Smooth muscle cell (in vitro differentiated cells): ENCODE results near the gene ALPK3. TPM values are rescaled to one million over a fixed set of nuclear protein-coding genes. Genes with fewer than 3 reads are reported as not detected.

Source experiments
- DNase-seq: peaks from one replicate; lab custom pipeline; 2025; ENCODE audit not compliant: unreplicated experiment; lab: John Stamatoyannopoulos, UW
- H2AFZ ChIP-seq: fragments of 200-600 bp; sonication (generic); 2 replicates; pipeline ENCODE4 v1.6.0; 2016; ENCODE audit warnings: antibody characterized with exemption, low read depth, mild to moderate bottlenecking
- H3F3A ChIP-seq: fragments of 200-600 bp; sonication (generic); 2 replicates; pipeline ENCODE4 v1.6.0; 2017; ENCODE audit warnings: antibody characterized with exemption, low read depth
- H3K27ac ChIP-seq: fragments of 200-600 bp; sonication (generic); 2 replicates; pipeline ENCODE4 v1.5.1; 2016; ENCODE audit warnings: low read depth, mild to moderate bottlenecking
- H3K27me3 ChIP-seq: fragments of 200-600 bp; sonication (generic); 2 replicates; pipeline ENCODE4 v1.6.1; 2016; ENCODE audit warnings: low read depth, mild to moderate bottlenecking
- H3K36me3 ChIP-seq: fragments of 200-600 bp; sonication (generic); 2 replicates; pipeline ENCODE4 v1.5.1; 2016; ENCODE audit warnings: low read depth
- H3K4me1 ChIP-seq: fragments of 200-600 bp; sonication (generic); 2 replicates; pipeline ENCODE4 v1.5.1; 2016; ENCODE audit warnings: low read depth
- H3K4me2 ChIP-seq: fragments of 200-600 bp; sonication (generic); 2 replicates; pipeline ENCODE4 v1.6.0; 2016; ENCODE audit warnings: mild to moderate bottlenecking
- H3K4me3 ChIP-seq: fragments of 200-600 bp; sonication (generic); 2 replicates; pipeline ENCODE4 v1.5.1; 2016; ENCODE audit warnings: mild to moderate bottlenecking
- H3K79me2 ChIP-seq: fragments of 200-600 bp; sonication (generic); 2 replicates; pipeline ENCODE4 v1.6.0; 2016; ENCODE audit warnings: low read depth, mild to moderate bottlenecking
- H3K9ac ChIP-seq: fragments of 200-600 bp; sonication (generic); 2 replicates; pipeline ENCODE4 v1.6.0; 2016; ENCODE audit warnings: low read depth
- H3K9me3 ChIP-seq: fragments of 200-600 bp; sonication (generic); replicated peaks from 2 replicates; pipeline ENCODE4 v1.5.1; 2016; ENCODE audit warnings: low read depth
- H4K20me1 ChIP-seq: fragments of 200-600 bp; sonication (generic); 2 replicates; pipeline ENCODE4 v1.6.0; 2016; ENCODE audit warnings: low read depth
- CTCF ChIP-seq: fragments of 200-600 bp; sonication (generic); IDR thresholded peaks from 2 replicates; pipeline ENCODE4 v1.5.1; 2017; ENCODE audit warnings: borderline replicate concordance, mild to moderate bottlenecking, antibody characterized with exemption; ENCODE audit not compliant: insufficient read depth, poor library complexity, severe bottlenecking
- WGBS: methylation state at CpG from one replicate; pipeline ENCODE4 v1.1.7; 2016; ENCODE audit warnings: low lambda C conversion rate; 5-methylcytosine and 5-hydroxymethylcytosine counted together
- polyA plus RNA-seq: library from polyadenylated mRNA; unstranded; fragments of >200 nt; fragmentation: Nextera tagmentation; extraction: Ambion mirVana; gene quantifications from 2 replicates; pipeline ENCODE4 v1.2.1, GENCODE V29; 2016
- total RNA-seq: library from RNA; depleted of rRNA; stranded (reverse); fragments of >200 nt; gene quantifications from 2 replicates; pipeline ENCODE4 v1.2.3, GENCODE V29; 2014

ALPK3 gene
- total and polyA plus RNA-seq, 2 experiments from 2014 or later: 3.5 to 18.8 TPM

- no peaks in the 10 kb centered on the region for H4K20me1 ChIP-seq
- H3K4me3 ChIP-seq: no peak overlapping the region
- H3K4me1 ChIP-seq: no peaks in the 10 kb centered on the region
- H3K9me3 ChIP-seq: no peaks in the 10 kb centered on the region
- 94% methylated on average over 3 of the region's 3 CpGs for WGBS
- H3K79me2 ChIP-seq: no peaks in the 10 kb centered on the region
- no peaks in the 10 kb centered on the region for H3K36me3 ChIP-seq
- no peaks in the 10 kb centered on the region for H3K27me3 ChIP-seq
- H2AFZ ChIP-seq: no peak overlapping the region
- H3K27ac ChIP-seq: no peak overlapping the region
- H3K4me2 ChIP-seq: no peak overlapping the region
- DNase-seq: no peak
- H3F3A ChIP-seq: no peaks in the 10 kb centered on the region
- no peak for TF ChIP-seq CTCF
- H3K9ac ChIP-seq: no peak overlapping the region
Observed at GRCh38 chr15:84861781-84862180, 44.6 kb downstream of the ALPK3 start.

GRCh38 chr15:84862214-84862975 lies 45.2 kb downstream of the ALPK3 start:
- Histone ChIP-seq H2AFZ (no peak overlapping the region), H3K9me3 (no peaks in the 10 kb centered on the region), H4K20me1 (no peaks in the 10 kb centered on the region), H3K4me1 (no peaks in the 10 kb centered on the region), H3K36me3 (no peaks in the 10 kb centered on the region), H3K4me3 (no peak overlapping the region), H3K27me3 (no peaks in the 10 kb centered on the region), H3K9ac (no peak overlapping the region), H3K79me2 (no peaks in the 10 kb centered on the region), H3K27ac (no peak overlapping the region), H3F3A (no peaks in the 10 kb centered on the region), H3K4me2 (no peak overlapping the region)
- WGBS: 98% methylated on average over 17 of the region's 17 CpGs
- DNase-seq: no peak
- no peak for TF ChIP-seq CTCF

GRCh38 chr15:84863565-84864443 lies 46.6 kb downstream of the ALPK3 start:
- no peaks in the 10 kb centered on the region for H3K27me3 ChIP-seq
- H3K4me2 ChIP-seq: no peak overlapping the region
- no peaks in the 10 kb centered on the region for H3K36me3 ChIP-seq
- no peak overlapping the region for H3K4me3 ChIP-seq
- H3K9ac ChIP-seq: no peak overlapping the region
- H4K20me1 ChIP-seq: no peaks in the 10 kb centered on the region
- H2AFZ ChIP-seq: no peak overlapping the region
- DNase-seq: no peak
- H3F3A ChIP-seq: no peaks in the 10 kb centered on the region
- TF ChIP-seq CTCF: no peak
- no peaks in the 10 kb centered on the region for H3K79me2 ChIP-seq
- 88% methylated on average over 13 of the region's 13 CpGs for WGBS
- no peaks in the 10 kb centered on the region for H3K4me1 ChIP-seq
- no peaks in the 10 kb centered on the region for H3K9me3 ChIP-seq
- H3K27ac ChIP-seq: no peak overlapping the region
